Globus pallidus (tissue), 1 donor: Measurements from ENCODE around the gene KCNMA1.

Experiments
- DNase-seq: peaks from one replicate; pipeline ENCODE4 v3.0.0-alpha.2; 2015; ENCODE audit warnings: low spot score

The KCNMA1 gene

DNA sequence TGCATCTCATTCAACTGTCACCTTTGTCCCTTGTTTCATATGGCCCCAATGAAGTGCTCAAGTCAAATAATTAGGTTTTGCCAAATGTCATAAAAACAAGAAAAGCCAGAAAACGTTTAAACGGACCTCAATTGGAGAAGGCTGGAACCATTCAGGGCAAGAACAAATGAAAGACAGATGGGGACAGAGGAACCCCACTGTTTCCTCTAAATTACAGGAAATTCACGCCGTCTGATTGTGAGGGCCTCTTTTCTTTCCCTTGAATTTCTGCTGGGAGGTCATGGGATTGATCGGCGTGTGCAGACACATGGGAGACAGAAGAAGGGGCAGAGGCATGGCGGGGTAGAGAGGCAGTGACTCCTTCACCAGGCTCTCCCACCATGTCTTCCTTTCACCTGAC is 656.4 kb downstream of the KCNMA1 start:
- no peak for DNase-seq

DNA sequence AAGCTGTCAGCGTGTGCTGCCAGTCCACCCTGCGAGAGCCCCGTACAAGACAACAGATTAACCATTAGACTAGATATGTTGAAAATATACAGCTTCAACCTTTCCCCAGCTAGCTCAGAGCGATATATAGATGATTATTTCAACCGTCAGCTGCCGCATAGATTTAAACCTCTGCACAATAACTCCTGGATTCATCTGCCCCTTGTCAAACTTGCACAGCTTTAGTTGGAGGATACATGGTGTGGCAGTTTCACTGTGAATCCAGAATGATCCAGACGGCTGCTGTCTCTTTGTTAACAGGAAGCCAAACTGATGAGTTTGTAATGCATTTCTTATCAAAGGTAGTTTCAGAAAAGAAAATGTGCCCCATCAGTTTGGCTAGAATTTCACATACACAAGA is 659.7 kb downstream of the KCNMA1 start:
- DNase-seq = no peak

DNA sequence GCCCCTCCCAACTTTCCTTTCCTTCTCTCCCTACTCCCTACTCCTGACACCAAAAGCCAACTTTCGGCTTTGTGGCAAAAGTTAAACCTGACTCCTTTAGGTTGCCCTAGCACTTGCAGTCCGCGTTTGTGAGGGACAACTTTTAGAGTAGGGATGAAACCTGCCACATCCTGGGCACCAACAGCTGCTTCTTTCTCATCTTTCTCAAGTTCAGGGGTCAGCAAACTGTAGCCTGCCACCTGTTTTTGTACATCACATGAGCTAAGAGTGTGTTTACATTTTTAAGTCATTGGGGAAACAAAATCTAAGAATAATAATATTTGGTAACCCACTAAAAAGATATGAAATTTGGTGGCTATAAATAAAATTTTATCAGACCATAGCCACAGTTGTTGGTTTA is 660.6 kb downstream of the KCNMA1 start:
- no peak for DNase-seq

DNA sequence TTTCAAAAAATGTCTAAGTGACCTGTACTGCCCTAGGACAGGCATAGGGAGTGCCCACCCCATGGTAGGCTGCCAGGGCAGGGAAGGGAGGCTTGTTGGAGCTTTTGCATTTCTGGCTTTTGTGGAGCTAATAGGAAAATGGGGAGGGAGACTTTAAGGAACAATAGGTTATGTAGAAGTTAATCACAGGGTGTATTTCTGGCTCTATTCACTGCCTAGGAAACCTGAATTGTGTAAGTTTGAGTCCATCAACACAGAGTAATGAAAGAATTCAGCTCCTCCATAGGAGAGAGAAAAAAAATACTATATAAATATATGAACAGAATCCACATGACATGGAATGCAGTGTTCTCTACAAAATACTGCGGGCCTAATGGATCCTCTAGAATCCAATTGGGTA is 661.5 kb downstream of the KCNMA1 start:
- DNase-seq = no peak

DNA sequence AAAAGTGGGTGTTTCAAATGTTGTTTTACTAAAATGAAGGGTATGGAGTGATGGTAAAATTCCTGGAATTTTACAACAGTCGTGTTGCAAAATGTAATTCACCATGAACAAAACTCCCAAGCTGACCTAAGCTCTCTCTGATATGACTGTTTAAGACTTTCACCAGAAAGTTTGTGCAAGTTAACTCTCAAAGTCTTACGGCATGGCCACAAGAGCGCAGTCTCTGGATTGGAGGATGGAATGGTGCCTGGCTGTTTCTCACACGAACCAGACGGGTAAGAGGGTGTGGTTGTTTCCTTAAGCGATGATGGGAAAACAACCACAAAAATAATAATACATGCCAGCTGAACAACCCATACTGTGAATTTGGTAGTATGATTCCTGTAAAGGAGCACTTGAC is 662.5 kb downstream of the KCNMA1 start:
- DNase-seq = no peak

DNA sequence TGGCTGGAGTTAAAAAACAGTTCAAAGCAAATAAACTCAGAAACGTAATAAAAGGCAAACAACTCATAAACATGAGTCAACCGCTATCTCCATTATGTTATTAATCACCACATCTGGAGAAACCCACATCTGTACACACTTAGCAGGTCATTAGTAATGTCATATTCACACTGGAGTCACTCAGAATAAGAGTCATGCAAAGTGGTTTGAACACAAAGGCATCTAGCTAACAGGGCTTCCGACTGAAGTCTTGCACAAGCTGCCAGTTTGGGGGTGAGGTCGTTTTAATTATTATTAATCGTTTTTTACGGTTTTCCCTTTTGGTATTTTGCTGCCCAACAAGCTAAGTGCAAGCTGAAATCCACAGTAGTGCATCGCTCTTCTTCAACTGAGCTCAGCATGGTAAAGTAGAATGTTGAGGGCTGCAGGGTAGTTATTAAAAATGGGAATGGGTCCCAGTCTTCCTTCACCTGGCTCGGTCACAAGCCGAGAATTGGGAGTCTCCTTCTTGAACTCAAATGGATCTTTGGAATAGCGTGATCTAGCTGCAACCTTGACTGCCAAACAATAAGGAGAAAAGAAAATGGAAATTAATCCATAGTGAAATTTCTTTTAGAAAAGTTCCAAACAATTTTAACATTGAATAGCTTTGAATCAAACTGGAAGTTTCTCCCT is 663.5 kb downstream of the KCNMA1 start:
- no peak for DNase-seq

DNA sequence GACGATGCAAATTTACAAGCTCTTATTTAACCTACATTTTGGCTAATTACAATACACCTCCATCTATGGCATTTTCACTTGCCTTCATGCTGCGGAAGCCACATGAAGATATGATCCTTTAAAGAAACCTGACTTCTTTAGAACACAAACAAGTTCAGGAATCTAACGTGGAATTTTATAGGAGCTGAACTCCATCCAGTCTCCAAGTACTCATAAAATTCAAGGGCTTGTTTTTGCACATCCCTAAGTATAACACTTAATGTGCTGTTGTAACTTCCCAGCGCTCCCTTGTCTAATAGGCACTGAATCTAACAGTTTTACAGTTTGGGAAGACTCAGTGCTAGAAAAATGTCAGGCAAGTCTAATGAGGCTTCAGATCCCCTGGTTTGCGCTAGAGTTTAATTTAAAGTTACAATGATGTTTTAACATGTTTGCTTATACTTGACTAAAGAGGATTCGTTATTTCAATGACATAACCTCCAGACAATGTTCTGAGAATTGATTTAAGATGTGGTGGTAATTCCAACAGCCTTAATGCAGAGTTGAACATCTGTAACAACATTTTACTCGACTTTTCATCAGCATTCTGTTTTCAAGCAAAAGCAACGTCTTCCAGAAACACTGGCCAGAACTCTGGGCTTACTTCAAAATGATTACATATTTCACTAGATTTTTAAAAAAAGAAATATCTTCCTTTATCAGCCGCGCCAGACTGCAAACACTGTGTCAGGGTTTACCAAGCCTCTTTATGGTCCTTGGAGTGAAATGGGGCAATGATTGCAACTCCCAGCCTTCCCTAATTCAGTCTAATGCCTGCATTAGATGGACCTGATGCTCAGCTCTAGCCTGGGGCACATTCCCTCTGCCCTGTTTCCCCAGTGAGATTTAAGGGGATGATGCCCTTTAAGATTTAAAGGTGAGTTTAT is 664.3 kb downstream of the KCNMA1 start:
- no peak for DNase-seq

DNA sequence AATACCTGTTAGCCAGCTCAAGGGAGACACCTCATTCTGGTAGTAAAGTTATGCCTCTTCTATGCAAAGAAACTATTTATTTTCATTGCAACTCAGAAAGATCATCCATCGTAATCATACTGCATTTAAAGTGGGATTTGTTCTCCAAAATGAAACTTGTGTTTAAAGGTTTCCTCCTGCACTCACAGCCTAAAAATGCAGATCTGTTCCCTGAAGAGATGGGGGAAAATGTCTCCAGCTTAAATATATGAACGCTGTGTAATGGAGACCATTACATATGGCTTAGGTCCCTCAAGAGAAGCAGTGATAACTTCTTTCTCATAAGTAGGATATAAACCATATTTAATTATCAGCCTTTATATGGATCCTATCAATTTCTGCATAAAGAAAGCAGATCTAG is 665.1 kb downstream of the KCNMA1 start:
- DNase-seq = no peak

DNA sequence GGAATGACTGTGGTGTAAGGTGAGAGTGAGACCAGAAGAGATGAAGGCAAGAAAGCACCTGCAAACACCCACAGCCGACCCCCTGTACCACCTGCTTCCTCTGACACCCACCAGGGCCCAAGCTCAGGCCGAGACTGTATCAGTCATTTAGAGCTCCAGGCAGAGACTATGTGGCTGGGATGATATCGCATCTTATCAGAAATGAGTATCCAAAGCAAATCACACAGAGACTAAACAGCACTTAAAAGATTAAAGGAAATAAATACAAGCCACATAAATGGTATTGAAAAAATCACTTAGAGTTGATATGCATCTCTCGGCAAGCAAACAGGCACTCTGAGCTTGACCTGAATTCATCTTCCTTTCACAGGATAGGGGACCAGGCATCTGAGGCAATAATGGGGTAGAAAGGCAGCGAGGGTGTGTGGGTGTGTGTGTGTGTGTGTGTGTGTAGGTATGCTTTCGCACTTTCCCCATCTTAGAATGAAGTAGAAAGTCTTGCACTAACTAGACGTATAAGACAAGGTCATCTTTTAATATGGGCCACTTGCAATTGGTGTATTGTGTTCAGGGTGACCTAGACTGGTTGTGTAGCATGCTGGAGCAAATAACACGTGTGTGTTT is 665.9 kb downstream of the KCNMA1 start:
- DNase-seq = no peak

DNA sequence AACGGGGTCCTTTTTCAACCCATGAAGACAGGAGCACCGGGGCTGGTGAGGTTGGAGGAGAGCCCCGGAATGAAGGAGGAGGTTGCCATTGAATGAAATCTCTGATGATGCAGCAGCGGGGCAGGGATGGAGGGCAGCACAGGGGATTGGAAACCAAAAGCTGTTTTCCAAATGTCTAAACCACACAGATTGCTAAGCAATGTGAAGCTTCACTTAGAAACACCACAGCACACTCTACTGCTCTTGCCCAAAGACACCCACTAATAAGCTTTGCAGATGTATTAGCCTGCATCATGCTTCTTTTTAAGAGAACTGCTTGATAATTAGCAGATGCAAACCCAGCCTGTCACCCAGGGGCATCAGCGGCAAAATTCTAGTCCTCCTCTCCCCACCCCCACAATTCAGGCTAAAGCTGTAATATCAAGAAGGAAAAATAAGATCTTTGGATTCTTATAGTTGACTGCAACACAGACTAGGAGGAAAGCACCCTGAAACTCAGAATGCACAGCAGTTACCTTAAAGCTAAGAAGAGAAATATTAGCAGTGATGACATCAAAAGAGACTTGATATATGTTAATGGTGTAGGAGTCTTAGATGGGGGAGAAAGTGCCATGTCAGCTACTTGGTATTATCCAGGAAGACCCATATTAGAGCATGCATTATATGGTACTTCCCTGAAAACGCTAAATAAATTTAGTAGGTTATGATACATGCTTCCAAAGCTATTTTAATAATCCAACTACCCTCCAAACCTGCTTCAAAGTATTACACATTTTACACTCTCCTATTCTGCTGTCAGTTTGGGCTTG is 666.7 kb downstream of the KCNMA1 start:
- peak; percentile 3 for DNase-seq

DNA sequence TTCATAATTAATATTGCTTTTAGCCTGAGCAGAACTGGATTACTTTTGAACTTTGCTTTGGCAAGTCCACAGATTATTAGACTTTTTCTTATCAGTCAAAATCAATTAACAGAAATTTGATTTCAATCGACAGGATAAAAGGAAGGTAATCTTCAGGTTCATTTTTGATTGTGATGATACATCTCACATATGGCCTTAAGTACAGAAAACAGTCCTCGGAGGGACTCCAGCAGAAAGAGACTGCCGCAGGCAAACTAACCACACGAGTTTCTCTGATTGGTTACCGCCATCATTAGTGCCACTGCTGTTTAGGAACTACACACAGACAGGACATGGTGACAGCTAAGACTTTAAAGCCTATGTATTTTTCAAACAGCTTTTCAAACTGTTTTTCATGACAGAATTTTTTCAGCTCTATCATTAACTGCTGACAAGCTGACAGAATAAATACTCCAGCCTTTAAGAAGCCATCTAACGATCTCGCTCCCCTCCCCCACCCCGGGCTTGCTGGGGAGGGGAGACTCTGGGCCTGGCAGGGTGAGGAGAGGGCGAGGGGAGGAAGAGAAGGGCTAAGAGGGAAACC is 668.2 kb downstream of the KCNMA1 start:
- DNase-seq = no peak

DNA sequence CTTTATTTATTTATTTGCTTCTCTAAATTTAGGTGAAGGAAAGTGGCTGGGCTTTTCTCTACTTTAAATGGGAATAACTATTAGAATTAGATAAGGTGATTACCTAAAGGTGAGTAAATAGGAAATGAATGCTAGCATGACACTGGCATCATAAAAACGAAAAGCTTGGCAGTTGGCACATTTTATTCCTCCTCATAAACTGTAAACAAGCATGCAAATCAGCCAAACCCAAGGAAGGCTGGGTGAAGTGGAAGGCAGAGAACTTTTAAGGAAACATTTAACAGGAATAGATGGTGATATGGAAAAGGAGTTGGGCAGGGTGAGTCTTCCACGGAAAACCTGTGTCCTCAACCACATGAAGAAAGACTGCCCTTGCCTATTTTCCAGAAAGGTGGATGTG is 669.1 kb downstream of the KCNMA1 start:
- no peak for DNase-seq

DNA sequence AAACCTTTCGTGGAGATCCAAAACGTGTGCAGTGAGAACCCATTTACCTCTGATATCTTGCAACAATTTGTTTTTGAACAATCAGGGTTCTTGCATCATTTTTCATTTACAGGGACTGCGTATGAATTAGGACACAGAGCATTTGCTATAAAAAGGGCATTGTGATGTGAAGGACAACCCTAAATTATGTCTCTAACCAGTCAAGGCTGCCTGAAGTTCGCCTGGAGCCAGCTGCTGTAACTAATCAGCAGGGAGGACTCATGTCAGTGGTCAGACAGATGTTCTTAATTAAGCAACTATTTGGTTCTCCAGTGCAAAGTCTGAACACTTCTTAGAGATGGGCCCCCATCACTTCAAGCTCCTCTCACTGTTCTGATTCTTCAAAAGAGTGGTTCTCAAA is 674.8 kb downstream of the KCNMA1 start:
- DNase-seq = no peak

DNA sequence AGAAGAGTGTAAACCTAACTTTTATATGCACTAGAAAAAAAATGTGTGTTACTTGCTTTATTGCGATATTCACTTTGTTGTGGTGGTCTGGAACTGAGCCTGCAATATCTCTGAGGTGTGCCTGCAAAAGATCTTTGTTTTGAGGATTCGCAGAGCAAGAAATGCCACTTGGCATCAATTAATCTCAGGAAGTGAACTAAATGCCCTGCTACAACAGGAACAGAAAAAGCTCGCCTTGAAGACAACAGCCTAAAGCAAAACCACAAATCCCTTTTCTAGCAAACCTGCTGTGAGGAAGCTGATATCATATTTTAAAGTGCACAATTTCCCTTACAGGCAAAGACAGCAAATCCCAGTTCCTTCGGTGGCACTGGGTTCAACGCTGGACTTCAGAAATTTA is 675.8 kb downstream of the KCNMA1 start:
- no peak for DNase-seq

DNA sequence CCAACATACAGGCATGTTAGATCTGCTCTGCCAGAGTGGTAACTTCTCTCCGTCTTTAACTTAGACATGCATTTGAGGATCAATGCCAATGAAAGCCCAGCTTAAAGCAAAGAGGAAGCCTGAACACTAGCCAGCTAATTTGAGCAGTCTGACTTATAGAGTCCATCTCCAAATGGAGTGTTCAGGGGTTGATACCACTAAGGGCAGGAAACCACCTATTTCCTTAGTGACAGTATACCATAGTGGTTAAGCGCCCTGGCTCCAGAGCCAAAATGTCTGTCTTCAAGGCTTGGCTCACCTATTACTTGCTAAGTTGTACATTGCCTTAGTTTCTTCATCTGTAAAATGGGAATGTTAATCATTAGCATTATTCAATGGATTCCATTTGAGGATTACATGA is 678.5 kb downstream of the KCNMA1 start:
- DNase-seq = no peak

DNA sequence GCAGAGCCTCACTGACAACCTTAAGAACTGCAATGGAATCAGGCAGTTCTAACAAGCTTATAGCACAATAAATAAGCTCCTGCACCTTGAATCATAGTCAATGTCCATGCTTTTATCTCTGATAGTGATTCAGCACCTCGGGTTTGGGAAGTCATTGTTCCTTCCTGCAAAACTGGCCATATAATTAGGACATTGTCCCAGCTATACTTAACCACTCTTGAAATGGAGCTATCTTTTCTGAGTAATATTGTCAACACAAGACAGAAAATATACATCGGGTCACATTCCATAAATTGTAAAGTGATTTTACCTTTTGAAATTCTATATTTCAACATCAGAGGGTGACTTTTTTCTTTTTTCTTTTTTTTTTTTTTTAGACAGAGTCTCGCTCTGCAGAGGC is 682.8 kb downstream of the KCNMA1 start:
- no peak for DNase-seq

DNA sequence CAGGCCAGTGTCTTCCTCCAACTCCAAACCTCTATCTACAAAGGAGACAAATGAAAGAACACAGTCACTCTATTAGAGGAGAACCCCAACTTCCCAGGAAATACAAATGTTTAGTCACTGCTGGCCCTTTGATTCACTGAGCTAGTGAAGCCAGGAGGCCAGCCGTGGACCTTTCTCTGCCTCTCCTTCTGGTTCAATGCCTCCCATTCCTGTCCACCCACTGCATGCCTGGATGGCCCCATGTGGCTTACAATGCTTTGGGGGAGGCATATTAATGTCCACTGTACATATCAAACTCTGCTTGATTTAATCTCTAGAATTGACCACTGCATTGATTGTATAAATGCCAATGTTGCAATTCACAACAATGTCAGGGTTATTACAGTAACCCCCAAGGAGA is 687.3 kb downstream of the KCNMA1 start:
- DNase-seq = no peak

DNA sequence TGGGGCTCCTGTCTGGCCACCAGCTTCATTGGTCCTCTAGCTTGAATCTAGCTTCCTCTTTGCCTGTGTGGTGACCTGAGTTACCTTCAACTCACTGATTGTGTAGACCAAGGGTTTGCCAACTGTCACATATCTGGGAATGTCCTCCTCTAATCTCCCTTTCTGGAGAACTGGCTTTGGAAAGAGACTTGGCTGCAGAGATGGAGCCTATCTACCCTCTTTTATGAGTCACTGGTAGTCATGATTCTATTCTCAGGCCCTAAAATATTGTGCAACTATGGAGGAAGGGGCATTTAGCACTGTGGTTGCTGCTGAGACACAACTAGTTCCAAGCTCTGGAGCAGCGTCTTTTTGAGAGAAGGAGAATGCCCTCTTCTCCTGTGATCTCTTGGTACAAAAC is 691.3 kb downstream of the KCNMA1 start:
- no peak for DNase-seq

DNA sequence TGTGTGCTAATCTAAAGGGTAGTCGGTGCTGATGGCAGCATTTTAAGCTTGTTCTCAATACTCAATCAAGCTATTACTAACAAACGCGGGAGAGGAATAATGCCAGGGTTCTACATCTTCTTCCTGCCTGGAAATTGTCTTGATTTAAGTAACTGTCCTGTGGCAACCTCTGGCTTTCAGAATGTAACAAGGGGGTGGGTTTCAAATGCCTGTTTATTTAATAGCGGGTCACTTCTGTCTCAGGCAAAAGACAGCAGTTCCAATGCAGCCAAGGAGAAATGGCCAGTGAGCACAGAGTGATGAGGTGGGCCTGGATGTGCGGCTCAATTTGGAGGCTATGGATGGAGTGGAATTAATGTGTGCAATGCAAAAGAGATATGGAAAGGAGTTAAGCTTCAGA is 692.4 kb downstream of the KCNMA1 start:
- DNase-seq = no peak

DNA sequence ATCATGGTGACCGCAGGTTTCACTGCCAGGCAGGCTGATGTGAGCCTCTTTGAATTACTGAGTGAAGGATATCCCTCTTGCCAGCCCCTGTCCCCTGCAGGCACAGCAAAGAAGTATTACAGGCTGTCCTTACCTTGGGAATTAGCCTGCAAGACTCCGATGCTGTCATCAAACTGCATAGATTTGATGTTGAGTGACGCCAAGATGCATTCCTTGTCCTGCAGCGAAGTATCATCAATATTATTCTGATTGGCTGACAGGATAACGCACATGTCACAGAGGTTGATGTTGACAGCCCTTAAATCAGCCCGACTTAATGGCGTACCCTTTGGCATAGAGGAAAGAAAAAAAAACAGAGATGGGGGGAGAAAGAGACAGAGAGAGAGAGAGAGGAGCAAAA is 693.0 kb downstream of the KCNMA1 start:
- no peak for DNase-seq

DNA sequence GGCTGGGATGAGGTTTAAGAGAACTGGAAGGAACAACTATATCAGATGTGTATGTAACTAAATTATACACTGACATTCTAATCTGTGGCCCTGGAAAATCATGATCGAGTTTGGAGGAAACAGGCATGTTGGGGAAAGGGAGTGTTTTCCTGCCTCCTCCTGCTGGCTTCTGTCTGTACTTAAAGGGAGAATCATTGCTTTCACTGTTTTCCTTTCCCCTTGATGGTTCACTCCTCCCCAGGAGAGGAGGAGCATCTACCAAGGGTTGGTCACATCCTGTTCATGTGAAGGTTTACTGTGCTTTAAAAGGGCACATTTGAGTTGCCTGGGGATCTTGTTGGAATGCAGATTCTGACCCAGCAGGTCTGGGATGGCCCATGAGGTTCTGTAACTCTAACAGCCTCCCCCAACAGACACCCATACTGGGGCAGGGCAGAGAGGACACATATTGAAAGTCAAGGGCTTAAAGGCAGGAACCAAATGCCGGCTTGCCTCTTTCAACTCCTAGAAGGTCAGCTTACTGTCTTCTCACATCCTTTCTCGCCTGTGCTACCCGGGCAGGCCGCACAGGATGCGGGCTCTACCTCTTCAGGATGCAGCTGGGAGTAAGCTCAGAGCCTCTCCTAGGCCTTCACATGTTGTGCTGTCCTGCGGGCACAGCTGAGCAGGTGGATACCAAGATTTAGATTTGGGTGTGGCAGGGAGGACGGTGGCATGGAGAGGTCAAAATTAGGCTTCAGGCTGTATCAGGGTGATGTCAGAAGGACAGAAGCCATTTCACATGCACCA is 694.8 kb downstream of the KCNMA1 start:
- no peak for DNase-seq
